ENCODE data around the gene CD160.

GRCh38 chr1:145788580-145788979 is 69.3 kb downstream of the CD160 start:
- TF ChIP-seq, protein P1, sequence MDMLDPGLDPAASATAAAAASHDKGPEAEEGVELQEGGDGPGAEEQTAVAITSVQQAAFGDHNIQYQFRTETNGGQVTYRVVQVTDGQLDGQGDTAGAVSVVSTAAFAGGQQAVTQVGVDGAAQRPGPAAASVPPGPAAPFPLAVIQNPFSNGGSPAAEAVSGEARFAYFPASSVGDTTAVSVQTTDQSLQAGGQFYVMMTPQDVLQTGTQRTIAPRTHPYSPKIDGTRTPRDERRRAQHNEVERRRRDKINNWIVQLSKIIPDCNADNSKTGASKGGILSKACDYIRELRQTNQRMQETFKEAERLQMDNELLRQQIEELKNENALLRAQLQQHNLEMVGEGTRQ (IDR thresholded peaks at IDR 0.05; ENCODE audit: low read depth, low read length), result no peak
- no peak for TF ChIP-seq CTCF (conservative IDR thresholded peaks at IDR 0.05; ENCODE audit: low read depth, low read length)
- no peak for TF ChIP-seq BHLHE40 (IDR thresholded peaks at IDR 0.05; ENCODE audit: low read depth, low read length)
- TF ChIP-seq MXI1 (IDR thresholded peaks at IDR 0.05; ENCODE audit: borderline replicate concordance, low read depth, low read length), result no peak
- TF ChIP-seq SMC3 (IDR thresholded peaks at IDR 0.05; ENCODE audit: low read depth, low read length), result no peak
- no peak for TF ChIP-seq RFX5 (IDR thresholded peaks at IDR 0.05; ENCODE audit: low read depth, low read length)
